Spleen (tissue), 7 donors: ENCODE measurements around the gene RPS6KA2.

Experiments used
- POLR2A ChIP-seq, 3 donors: fragments of 450-650 bp; IDR thresholded peaks; one replicate each; pipeline ENCODE4 v1.5.1; 2017; ENCODE audit warnings: antibody characterized with exemption in 3 of 3, mild to moderate bottlenecking in 1 of 3
- TF ChIP-seq, protein P1 (sequence below), 11 experiments: fragments of 200-600 bp in 7 of 11; fragments of 450-650 bp in 4 of 11; sonication (generic) in 4 of 11; IDR thresholded peaks in 8 of 11; conservative IDR thresholded peaks in 3 of 11; 1 replicate in 7 of 11; 2 replicates in 4 of 11; pipeline versions ENCODE4 v1.4.0 to v1.8.0; 2016 to 2021; ENCODE audit warnings: antibody characterized with exemption in 11 of 11, inconsistent platforms in 4 of 11, mild to moderate bottlenecking in 1 of 11
- donor health status: DM: no; HTN: no; CAD: no; lungs with moderate emphysema.
- donor health status: DM: no; HTN: no; CAD: no.
- donor health status: DM: no; HTN: no; CAD: no.

DNA sequence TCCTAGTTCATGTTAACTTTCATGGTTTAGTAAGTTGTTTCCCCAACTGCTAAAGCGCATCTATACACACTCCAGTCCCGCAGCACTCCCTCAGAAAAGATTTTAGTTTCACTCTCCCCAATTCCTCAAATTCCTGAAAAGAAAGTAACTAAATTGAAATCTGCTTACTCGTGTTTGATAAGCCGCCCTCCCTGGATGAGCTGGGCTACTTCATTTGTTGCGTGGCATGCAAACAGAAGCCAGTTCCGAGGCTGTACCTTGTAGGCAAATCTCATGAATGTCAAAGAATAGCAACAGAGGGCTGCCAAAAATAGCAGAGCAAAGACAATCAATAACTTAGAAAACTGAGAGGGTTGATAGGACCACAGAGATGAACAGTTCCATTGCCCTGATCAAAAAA lies 261.2 kb downstream of the RPS6KA2 start:
- no peak for TF ChIP-seq POLR2A (IDR thresholded peaks at IDR 0.05)
- TF ChIP-seq, protein P1, sequence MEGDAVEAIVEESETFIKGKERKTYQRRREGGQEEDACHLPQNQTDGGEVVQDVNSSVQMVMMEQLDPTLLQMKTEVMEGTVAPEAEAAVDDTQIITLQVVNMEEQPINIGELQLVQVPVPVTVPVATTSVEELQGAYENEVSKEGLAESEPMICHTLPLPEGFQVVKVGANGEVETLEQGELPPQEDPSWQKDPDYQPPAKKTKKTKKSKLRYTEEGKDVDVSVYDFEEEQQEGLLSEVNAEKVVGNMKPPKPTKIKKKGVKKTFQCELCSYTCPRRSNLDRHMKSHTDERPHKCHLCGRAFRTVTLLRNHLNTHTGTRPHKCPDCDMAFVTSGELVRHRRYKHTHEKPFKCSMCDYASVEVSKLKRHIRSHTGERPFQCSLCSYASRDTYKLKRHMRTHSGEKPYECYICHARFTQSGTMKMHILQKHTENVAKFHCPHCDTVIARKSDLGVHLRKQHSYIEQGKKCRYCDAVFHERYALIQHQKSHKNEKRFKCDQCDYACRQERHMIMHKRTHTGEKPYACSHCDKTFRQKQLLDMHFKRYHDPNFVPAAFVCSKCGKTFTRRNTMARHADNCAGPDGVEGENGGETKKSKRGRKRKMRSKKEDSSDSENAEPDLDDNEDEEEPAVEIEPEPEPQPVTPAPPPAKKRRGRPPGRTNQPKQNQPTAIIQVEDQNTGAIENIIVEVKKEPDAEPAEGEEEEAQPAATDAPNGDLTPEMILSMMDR (IDR thresholded peaks at IDR 0.05 in 8 of 11, conservative IDR thresholded peaks at IDR 0.05 in 3 of 11), result no peak
